Body of pancreas (tissue), 4 donors: ENCODE measurements around the gene NPAS2. TPM values are rescaled to one million over a fixed set of nuclear protein-coding genes. Genes with fewer than 3 reads are reported as not detected.
A peak's percentile ranks its signal among the peaks of the same experiment; 100 is the strongest.

Experiments
- ATAC-seq: fragments of 150-250 bp; one replicate; pipeline ENCODE4 v1.9.1; 2016
- DNase-seq, 4 donors: peaks; one replicate each; pipeline ENCODE4 v3.0.0-alpha.2; 2019
- H3K27ac ChIP-seq, 4 donors: fragments of 200-600 bp; sonication (generic); 1 replicate in 3 of 4; 2 replicates in 1 of 4; pipeline versions ENCODE4 v1.5.1 to v1.6.1; 2016 to 2019; ENCODE audit warnings: mild to moderate bottlenecking in 1 of 4, mixed read lengths in 1 of 4, moderate library complexity in 1 of 4
- H3K27me3 ChIP-seq, 2 donors: fragments of 200-600 bp; sonication (generic); one replicate each; pipeline ENCODE4 v1.6.0; 2016; ENCODE audit warnings: mild to moderate bottlenecking in 1 of 2
- H3K36me3 ChIP-seq, 2 donors: fragments of 200-600 bp; sonication (generic); replicated peaks in 1 of 2; 2 replicates each; pipeline ENCODE4 v1.5.1; 2016; ENCODE audit warnings: low read depth in 2 of 2; ENCODE audit not compliant: insufficient read depth in 1 of 2
- H3K4me1 ChIP-seq: fragments of 200-600 bp; sonication (generic); one replicate; pipeline ENCODE4 v1.6.0; 2016
- H3K4me3 ChIP-seq, 2 donors: fragments of 200-600 bp; sonication (generic); 1 replicate in 1 of 2; 2 replicates in 1 of 2; pipeline ENCODE4 v1.5.1; 2016 to 2019
- H3K9me3 ChIP-seq, 3 donors: fragments of 200-600 bp; sonication (generic); 1 replicate in 2 of 3; 2 replicates in 1 of 3; pipeline ENCODE4 v1.5.1; 2016
- CTCF ChIP-seq, 7 experiments: fragments of 450-650 bp in 4 of 7; fragments of 200-600 bp in 3 of 7; sonication (generic) in 3 of 7; IDR thresholded peaks; one replicate each; pipeline ENCODE4 v1.5.1; 2016 to 2019; ENCODE audit warnings: antibody characterized with exemption in 7 of 7
- POLR2A ChIP-seq, 3 donors: fragments of 450-650 bp; IDR thresholded peaks; one replicate each; pipeline ENCODE4 v1.6.1; 2016; ENCODE audit warnings: antibody characterized with exemption in 3 of 3, mild to moderate bottlenecking in 2 of 3
- WGBS, 2 donors: methylation state at CpG; one replicate each; pipeline ENCODE4 v1.1.5; 2017; 5-methylcytosine and 5-hydroxymethylcytosine counted together
- intact Hi-C: fragments of 100-400 bp; cut with DNase I; formaldehyde crosslinking; loops from one replicate; pipeline ENCODE4 v1.15.1; 2023
- total RNA-seq, 2 donors: library from RNA; depleted of rRNA; stranded (reverse); fragments of >200 nt; gene quantifications; one replicate each; pipeline ENCODE4 v1.1.0, GENCODE V29; 2016

The NPAS2 gene
- total RNA-seq, 2 donors from 2014 or later, result 32.7 to 51.7 TPM

GRCh38 chr2:100785626-100786296, 34.2 kb upstream of the NPAS2 start:
- ATAC-seq (peak; percentile 7), DNase-seq (no peak)
- intact Hi-C loops, result no loop called here
- peak overlapping the region in 2 of 4 donors; percentile 42 to 57 for H3K27ac ChIP-seq
- no peak for TF ChIP-seq POLR2A (IDR thresholded peaks at IDR 0.05)
- no peak for TF ChIP-seq CTCF (IDR thresholded peaks at IDR 0.05)
- 67 to 72% methylated on average over 10 of the region's 10 CpGs for WGBS, 2 donors
- no peaks in the 10 kb centered on the region for H3K27me3 ChIP-seq
- H3K9me3 ChIP-seq, result no peaks in the 10 kb centered on the region
- no peak overlapping the region for H3K4me3 ChIP-seq
- H3K36me3 ChIP-seq, result no peaks in the 10 kb centered on the region
- H3K4me1 ChIP-seq, result peaks cover 17% of the 10 kb centered on the region

- ATAC-seq, result peak; percentile 47
- TF ChIP-seq POLR2A (IDR thresholded peaks at IDR 0.05), result no peak
- no peak for TF ChIP-seq CTCF (IDR thresholded peaks at IDR 0.05)
- Histone ChIP-seq H3K27me3 (no peaks in the 10 kb centered on the region), H3K36me3 (no peaks in the 10 kb centered on the region), H3K27ac (peak overlapping the region in 2 of 4 donors; percentile 42 to 57), H3K4me1 (peaks cover 17% of the 10 kb centered on the region), H3K4me3 (no peak overlapping the region), H3K9me3 (no peaks in the 10 kb centered on the region)
- intact Hi-C loops, result no loop called here
- WGBS, 2 donors, result 69 to 79% methylated on average over 7 of the region's 7 CpGs
- peak in 2 of 4 donors; percentile 21 to 40 for DNase-seq
Measured at GRCh38 chr2:100786297-100786658, 33.7 kb upstream of the NPAS2 start.

GRCh38 chr2:100786985-100787384, 33.0 kb upstream of the NPAS2 start:
- H3K27ac ChIP-seq, result peak overlapping the region in 2 of 4 donors; percentile 42 to 57
- no peak for ATAC-seq

GRCh38 chr2:100789361-100789760, 30.6 kb upstream of the NPAS2 start:
- ATAC-seq, result no peak
- WGBS, 2 donors, result 89 to 92% methylated on average over 3 of the region's 3 CpGs

More at GRCh38 chr2:100786985-100787384, 33.0 kb upstream of the NPAS2 start:
- H3K27me3 ChIP-seq, result no peaks in the 10 kb centered on the region
- intact Hi-C loops, result no loop called here
- H3K4me3 ChIP-seq, result no peak overlapping the region
- peaks cover 18% of the 10 kb centered on the region for H3K4me1 ChIP-seq
- no peaks in the 10 kb centered on the region for H3K36me3 ChIP-seq
- no peak for DNase-seq
- TF ChIP-seq CTCF (IDR thresholded peaks at IDR 0.05) (no peak), POLR2A (IDR thresholded peaks at IDR 0.05) (no peak)
- WGBS, 2 donors, result 97 to 100% methylated on average over 2 of the region's 2 CpGs
- no peaks in the 10 kb centered on the region for H3K9me3 ChIP-seq

More at GRCh38 chr2:100789361-100789760, 30.6 kb upstream of the NPAS2 start:
- intact Hi-C loops, result no loop called here
- no peaks in the 10 kb centered on the region for H3K27me3 ChIP-seq
- DNase-seq, result no peak
- H3K4me1 ChIP-seq, result peaks cover 20% of the 10 kb centered on the region
- no peak overlapping the region for H3K4me3 ChIP-seq
- no peaks in the 10 kb centered on the region for H3K9me3 ChIP-seq
- no peak overlapping the region for H3K27ac ChIP-seq
- TF ChIP-seq POLR2A (IDR thresholded peaks at IDR 0.05) (no peak), CTCF (IDR thresholded peaks at IDR 0.05) (no peak)
- H3K36me3 ChIP-seq, result no peaks in the 10 kb centered on the region
